Measurements from ENCODE around the gene SMS.
A peak's percentile ranks its signal among the peaks of the same experiment; 100 is the strongest.

SMS gene

DNA sequence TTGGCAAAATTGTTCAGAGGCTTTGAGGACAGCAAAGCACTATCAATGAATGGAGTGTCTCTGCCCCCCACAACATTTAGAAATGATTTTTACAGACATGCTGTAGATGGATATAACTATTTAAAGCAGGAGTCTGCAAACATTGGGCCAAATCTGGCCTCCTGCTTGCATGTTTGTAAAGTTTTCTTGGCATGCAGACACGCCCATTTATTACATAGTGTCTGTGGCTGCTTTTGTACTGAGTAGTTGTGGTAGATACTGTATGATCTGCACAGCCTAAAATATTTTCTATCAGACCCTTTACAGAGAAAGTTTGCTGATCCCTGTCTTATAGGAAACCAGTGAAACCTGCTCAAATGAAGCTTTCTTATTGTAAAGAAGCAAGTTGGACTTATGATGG is 46.1 kb downstream of the SMS start:
- no peak for DNase-seq

DNA sequence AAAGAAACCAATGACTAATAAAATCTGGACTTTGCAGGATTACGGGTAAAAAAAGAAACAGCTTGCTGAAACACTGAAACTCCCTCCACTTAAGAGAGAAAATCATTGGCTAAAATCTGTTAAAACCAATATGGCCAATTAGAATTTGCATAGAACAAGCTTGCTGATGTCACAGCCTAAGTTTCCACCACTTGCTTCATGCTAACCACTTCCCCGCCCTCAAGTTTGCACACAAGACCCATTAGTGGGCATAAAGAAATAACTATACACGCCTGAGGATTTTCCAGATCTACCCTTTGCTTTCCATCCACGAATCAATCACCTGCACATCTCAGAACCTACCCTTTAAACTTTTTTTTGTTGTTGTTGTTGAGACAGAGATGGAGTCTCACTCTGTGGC is 48.9 kb downstream of the SMS start:
- DNase-seq: no peak

DNA sequence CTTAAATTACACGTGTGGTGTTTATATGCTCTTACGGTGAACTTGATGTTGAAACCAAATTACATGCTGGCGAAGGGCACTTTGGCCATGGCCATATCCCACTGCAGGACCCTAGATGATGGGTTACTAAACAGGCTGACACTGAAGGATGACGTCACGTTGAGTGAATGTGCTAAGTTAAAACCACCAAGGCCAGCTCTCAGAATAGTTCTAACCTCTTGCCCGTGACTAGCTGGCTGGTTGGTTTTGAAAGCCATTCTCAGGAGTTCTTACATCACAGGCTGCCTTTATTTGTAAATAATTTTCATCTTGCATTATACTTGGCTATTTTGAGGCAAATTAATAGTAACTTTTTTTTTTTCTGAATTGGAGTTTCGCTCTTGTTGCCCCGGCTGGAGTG is 50.3 kb downstream of the SMS start:
- no peak for DNase-seq

DNA sequence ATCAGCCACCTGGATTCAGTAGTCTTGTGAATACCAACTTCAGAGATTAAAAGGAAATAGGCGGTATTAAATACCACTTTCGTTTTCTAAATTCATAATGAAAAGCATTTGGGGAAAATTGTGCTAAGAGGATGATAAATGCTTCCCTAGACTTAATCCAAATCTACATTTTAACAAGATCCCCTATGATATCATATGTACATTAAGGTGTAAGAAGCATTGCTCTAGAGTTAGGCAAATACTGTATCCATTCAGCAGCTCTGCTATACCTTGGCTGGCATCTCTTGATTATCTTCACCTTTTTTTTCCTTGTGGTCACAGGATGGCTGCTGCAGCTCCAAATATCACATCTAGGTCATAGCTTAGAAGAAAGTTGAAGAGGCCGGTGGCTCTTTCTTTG is 51.0 kb downstream of the SMS start:
- no peak for DNase-seq

DNA sequence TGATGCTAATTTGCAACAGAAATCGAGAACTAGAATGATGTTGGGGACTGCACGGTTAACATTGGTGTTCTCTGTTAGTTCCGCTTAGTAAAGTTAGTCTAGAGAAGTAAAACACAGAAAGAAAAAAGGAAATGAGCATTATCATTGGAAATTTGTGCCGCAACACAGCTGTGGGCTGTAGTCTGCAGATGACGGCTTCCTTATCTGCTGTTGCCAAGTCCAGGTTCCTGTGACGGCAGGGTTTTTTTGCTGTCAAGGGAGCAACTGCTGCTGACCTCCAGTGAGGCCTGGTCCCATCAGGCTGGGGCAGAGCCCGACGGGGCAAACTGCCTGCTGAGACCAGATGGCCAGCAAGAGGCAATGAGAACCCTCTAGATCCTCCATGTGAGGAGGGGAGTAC is 52.8 kb downstream of the SMS start:
- DNase-seq: peak; percentile 49

DNA sequence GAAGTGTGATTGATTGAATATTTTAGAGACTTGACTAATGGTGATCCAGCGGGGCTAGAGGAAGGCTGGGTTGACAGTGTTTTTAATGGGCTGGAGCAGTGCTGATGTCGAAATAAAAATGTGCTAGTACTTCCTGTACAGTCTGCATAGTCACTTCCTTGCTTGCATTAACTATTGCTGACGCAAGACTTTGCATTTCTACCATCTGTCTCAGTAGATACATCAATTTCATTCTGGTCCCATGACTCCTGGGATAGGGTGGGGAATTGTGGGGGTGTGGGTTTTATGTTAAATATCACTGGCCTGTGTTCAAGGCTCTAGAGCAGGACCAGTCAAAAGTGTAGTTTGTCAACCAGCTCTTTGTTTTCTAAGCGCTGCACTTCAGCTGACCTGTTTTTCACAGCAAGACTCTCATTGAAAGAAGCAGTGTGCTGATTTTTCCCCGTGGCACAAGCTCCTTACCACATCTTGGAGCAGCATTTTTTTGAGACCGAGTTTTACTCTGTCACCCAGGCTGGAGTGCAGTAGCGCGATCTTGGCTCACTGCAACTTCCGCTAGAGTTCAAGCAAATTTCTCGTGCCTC is 56.5 kb downstream of the SMS start:
- peak; percentile 22 for DNase-seq

DNA sequence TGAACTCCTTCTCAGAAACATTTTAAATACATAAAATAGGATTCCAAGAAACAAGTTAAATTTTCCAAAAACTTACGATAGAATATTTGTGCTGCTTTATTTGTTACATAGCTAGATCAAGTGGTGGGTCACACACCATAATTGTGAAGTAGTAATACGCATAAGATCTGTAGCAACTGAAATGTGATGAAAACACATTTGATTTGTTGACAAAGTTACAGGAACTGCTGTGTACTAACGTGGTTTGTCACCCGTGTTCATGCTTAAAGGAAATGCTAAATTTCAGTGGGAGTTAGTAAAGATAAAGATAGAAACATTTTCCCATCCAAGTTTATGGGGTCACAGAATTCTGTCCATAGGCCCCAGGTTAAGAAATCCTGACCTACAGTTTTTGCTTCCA is 57.5 kb downstream of the SMS start:
- no peak for DNase-seq

DNA sequence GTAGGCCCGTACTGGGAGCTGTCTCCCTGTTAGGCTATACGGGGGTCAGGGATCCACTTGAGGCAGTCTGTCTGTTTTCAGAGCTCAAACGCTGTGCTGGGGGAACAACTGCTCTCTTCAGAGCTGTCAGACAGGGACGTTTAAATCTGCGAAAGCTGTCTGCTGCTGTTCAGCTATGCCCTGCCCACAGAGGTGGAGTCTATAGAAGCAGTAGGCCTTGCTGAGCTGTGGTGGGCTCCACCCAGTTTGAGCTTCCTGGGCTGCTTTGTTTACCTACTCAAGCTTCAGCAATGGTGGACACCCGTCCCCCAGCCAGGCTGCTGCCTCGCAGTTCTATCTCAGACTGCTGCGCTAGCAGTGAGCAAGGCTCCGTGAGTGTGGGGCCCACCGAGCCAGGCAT is 64.4 kb downstream of the SMS start:
- DNase-seq: no peak

DNA sequence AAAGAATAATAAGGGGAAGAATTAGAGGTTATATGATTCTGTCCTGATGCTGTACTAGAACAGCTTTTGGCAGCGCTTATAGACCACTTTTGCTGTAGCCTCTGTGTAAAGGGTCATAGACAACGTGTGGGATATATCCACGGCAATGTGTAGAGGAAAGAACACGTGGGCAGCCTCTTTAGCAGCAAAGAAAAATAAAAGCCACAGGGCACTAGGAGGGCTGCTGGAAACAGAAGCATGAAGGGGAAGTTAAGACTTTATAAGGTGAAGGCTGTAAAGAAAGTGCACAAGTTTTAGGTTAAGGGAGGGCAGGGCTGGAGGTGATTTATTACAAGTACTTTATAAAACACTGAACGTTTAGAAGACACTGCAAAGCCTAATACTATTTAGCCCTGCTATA is 71.5 kb downstream of the SMS start:
- no peak for DNase-seq

DNA sequence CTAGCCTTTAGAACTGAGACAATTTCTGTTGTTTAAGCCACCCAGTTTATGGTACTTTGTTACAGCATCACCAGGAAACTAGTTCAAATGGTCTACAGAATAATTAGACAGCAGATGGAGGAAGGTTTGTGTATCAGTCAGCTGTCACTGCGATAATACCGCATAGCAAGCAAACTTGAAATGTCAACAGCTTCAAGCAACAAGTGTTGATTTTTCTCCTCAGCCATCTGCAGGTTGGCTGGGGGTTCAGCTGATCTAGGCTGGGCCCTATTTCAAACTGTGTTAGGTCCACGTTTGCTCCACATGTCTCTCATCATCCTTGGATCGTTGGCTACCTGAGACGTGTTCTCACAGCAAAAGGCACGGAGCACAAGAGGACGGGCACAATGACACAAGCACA is 72.4 kb downstream of the SMS start:
- no peak for DNase-seq

DNA sequence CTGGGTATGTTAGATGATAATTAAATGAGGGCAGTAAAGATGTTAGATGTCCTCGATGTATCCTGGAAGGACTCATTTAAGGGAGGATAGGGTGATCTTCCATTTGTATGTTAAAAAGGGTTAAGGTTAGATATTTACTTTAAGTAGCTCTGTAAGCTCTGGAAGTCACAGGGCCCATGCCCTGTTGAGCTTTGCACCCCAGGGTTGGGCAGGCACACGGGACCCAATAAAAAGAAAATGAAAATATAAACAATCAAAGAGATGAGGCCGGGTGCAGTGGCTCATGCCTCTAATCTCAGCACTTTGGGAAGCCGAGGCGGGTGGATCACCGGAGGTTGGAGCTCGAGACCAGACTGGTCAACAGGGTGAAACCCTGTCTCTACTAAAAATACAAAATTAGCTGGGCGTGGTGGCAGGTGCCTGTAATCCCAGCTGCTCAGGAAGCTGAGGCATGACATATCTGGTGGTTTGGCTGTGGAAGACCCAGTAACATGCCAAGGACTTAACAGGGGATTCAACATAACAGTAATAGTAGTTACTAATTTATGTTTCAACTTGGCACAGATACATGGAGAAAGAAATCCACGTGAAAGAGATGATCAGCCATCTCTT is 74.7 kb downstream of the SMS start:
- DNase-seq: no peak

DNA sequence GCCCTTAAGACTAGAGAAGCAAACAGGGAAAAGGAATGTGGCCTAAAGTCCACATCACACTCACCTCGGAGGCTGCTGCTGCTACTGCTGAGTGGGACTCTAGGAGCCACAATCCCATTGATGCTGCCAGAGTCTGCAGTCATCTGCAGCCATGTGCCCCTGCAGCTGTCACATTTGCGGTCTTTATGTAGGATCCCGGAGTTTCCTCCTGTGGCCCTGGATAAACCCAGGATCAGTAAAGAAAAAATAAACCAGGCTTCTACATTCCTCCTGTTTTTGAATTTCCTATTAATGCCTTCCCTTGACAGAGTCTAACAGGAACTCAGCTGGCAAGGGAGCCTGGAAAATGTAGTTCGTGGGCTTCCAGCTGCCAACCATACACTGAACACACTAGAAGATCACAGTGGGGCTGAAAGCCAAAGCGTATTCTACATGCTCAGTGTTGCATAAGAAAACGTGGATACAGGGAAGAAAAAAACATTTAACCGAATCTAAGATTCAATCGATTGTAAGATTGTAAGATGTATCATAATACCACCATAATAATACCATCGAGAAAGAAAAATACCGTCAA is 81.3 kb downstream of the SMS start:
- DNase-seq: no peak

DNA sequence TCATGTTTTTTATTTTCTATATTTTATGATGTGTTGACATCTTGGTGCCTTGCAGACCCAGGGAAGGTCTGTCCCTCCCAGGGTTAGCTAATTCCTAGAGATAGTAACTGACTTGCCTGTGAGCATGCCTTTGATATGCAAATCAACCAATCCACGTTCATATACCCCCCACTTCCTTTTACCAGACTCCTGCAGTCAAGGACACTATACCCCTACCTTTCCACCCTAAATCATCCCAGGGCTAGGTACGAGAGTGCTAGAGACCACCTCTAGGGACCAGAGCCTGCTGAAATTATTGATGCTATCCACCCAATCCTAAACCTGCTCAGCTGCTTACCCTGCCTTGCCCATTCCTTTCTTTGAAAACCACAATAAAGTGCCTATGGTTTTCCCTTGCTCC is 84.1 kb downstream of the SMS start:
- DNase-seq: no peak

DNA sequence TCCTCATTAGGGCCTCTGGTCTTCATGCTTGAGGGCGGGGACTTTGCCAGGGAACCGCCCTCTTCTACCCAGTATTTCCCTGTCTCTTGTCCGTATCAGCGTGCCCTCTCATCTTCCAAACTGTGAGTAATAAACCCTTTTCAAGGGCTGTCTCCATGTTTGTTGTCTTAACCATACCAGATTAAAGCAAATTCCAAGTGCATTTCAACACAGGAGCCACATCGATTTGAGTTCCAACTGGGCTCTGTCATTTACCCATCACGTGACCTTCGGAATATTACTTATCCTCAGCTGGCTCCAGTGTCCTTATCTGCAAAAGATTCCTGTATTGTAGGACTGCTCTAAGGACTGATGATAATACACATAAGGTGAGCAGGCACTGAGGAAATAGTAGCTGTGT is 85.2 kb downstream of the SMS start:
- no peak for DNase-seq

DNA sequence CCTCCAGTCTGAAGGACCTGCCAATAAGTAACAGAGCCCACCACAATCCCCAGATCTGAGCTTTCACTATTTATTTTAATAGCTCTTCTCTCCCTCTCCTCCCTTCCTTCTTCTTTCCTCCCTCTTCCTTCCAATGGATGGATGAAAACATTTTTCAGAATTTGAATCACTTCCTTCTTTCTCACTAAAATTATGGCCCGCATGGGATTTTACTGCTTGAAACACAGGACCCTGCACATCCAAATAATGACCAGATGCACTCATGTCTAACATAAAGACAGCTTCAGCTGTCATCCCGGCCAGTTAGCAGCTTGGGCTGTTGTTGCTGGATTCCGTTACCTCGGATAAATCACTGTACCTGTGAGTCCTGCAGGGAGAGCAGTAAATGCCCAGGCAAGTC is 86.2 kb downstream of the SMS start:
- no peak for DNase-seq

DNA sequence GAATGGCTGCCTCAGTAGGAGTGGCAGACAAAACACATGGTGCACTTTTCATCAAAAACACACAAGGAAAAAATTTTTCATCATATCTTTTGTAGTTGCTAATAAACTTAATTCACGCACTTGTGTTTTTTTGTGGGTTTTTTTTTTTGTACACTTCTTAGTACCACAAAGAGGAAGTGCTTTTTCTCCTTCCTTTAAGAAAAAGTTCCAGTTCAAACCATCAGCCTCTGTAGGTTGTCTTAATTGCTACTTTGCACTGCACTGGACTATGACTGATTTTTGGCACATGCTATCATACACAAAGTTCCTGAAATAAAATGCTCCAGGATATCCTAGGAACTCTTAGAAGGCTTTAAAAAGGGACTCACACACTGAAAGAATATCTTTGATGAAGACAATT is 91.6 kb downstream of the SMS start, which contains the start of gene PHEX:
PHEX (plus strand) TSS at position 242 of the 400 bp plus-strand sequence. CDS start 681 bp downstream, outside the sequence.
- DNase-seq: no peak

DNA sequence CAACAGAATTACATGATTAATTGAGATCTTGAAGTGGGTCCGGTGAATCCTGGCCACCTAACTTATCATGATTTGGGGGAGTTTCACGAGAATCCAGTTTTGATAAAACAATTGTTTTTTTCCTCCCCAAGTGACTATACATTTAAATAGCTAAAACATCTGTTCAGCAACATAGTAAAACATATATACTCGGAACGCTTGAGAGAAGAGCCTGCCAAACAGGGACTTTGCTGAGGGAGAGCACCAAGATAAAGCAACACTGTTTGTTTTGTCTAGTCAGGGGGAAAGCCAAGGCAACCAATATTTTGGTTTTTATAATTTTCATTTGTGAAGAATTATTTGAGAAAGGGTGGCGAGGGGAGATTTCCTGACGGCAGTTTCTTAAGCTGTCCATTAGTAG is 92.0 kb downstream of the SMS start:
- DNase-seq: no peak

DNA sequence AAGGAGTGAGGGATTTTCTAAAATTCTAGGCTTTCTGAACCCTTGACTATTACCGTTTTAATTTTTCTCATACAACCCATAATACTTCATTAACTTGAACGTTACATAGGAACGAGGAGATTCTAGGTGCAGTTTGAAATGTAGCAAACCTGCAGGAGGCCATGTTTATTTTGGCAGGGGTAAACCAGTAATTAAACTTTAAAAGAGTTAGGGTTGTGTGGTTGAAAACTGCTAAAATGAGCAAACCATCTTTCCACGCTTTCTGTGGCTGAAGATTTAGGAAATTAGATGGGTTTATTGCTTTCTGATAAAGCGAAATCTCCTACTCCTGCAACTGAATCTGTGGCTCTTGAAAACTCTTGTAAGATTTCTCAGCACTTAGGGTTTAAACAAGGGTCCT is 93.3 kb downstream of the SMS start:
- no peak for DNase-seq

DNA sequence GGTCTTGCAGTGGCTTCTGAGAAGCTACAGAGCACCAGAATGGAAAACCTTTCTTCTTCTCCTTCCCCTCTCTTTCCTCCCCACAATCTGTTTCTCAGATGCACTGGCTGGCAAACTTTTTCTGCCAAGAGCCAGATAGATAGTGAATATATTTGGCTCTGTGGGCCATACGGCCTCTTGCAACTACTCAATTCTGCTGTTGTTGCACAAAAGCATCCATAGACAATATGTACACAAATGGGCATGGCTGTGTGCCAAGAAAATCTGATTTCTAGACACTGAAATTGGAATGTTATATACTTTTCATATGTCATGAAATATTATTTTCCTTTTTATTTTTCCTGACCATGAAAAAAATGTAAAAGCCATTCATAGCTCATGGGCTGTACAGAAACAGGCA is 94.7 kb downstream of the SMS start:
- DNase-seq: no peak

DNA sequence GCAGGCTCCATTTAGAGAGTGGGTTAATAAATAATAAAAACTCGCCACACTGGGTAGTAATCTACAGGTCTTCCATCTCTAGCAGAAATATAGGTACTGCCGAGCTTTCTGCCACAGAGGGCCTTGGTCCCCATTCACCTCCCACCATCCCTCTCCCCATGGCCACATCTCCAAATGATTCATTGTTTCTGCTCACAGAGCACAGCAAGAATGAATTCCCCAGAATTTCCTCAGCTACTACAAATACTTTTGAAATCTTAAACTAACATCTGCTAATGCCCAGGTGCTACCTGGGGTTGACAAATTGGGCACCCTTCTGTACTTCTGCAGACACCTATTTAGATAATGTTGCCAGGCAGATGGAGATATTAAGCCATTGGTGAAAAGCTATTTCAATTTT is 96.7 kb downstream of the SMS start:
- no peak for DNase-seq

DNA sequence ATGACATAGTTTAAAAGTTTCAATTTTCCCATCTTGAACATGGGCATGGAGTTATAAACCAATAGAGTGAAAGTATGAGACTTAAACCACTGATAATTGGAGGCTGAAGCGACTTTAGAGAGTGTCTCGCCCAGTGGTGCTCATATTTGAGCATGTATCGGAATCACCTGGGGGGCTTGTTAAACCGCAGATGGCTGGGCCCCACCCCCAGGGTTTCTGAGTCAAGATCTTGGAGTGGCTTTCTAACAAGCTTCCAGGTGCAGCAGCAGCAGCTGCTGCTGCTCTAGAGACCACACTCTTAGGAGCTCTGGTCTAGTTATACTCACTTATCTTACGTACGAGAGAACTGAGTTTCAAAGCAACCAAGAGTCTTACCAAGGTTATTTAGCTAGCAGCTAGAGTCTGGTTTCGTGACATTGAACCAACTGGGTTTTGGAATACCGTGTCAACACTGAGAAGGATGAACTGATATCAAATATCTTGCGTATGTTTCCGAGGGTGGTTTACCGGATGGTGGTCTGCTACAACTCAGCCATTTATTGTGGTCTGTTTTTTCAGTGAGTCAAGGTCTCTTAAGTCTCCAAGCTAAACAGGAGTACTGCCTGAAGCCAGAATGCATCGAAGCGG is 97.5 kb downstream of the SMS start:
- DNase-seq: no peak

DNA sequence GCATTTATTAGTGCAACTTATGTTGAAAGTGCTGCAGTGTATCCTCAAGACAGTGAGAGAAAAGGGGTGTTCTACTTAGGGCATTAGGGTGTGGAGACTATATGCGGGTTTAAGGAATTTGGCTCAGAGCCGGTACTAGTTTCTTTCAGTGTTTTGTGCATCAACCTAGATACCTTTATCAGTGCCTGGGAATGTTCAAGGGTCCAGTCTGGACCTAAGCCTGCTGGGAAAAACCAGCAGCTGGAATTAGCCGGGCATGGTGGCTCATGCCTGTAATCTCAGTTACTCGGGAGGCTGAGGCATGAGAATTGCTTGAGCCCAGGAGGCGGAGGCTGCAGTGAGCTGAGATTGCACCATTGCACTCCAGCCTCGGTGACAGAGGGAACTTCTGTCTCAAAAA is 99.0 kb downstream of the SMS start:
- no peak for DNase-seq

DNA sequence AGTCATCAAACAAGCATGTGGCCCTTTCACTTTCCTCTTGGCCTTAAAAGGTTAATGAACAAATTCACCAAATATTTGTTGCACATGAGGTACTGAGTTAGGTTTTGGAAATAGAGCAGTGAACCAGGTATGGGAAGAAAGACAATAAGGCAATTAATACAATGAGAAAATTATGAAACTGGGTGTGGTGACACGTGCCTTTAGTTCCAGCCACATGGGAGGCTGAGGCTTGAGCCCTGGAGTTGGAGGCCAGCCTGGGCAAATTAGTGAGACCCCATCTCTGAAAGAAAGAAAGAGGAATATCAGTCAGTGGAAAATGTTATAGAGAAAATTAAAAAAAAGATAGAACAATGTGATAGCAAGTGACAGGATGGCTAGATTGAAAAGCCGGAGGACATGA is 99.7 kb downstream of the SMS start:
- DNase-seq: no peak

DNA sequence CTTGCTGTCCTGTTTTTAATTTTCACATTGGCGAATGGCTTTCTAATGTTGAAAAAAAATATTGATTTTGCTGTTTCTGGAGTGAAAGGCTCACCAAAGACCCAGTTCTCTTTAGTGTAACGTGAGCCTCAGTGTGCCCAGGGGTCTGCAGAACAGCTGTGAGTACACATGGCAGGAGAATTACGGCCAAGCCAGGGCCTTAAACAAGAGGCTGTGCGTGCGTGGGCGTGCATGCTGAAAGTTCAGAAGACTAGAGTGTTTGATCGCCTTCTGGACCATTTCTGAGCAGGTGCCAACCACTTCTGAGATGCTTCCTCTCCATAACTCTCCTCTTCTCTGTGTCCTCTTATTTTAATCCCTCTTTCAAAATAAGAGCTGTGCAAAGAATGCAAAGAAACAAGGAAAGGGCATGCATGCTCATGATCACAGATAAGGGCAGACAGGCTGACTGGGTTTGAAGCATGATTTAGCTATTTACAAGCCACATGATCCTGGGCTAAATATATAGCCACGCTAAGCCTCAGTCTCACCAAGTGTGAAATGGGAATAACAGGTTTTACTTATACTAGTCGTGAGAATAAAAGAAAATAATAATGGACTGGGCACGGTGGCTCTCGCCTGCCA is 101.5 kb downstream of the SMS start:
- no peak for DNase-seq

Data from CD4-positive, alpha-beta T cell treated with Interferon gamma for 1 hour (primary cell).